Spleen (tissue), 7 donors: ENCODE data around the gene NTRK2.

Source experiments
- CTCF ChIP-seq, 11 experiments: fragments of 200-600 bp in 7 of 11; fragments of 450-650 bp in 4 of 11; sonication (generic) in 4 of 11; IDR thresholded peaks in 8 of 11; conservative IDR thresholded peaks in 3 of 11; 1 replicate in 7 of 11; 2 replicates in 4 of 11; pipeline versions ENCODE4 v1.4.0 to v1.8.0; 2016 to 2021; ENCODE audit warnings: antibody characterized with exemption in 11 of 11, inconsistent platforms in 4 of 11, mild to moderate bottlenecking in 1 of 11
- POLR2A ChIP-seq, 3 donors: fragments of 450-650 bp; IDR thresholded peaks; one replicate each; pipeline ENCODE4 v1.5.1; 2017; ENCODE audit warnings: antibody characterized with exemption in 3 of 3, mild to moderate bottlenecking in 1 of 3
- POLR2AphosphoS5 ChIP-seq, 3 donors: sonication (generic); formaldehyde crosslinking; IDR thresholded peaks; one replicate each; pipeline ENCODE4 v1.5.1; 2017; ENCODE audit warnings: antibody characterized with exemption in 3 of 3
- donor health status: DM: no; HTN: no; CAD: no; lungs with moderate emphysema.
- donor health status: DM: no; HTN: no; CAD: no.
- donor health status: DM: no; HTN: no; CAD: no.

GRCh38 chr9:84793251-84793650 is 123.7 kb downstream of the NTRK2 start:
- no peak for TF ChIP-seq CTCF (IDR thresholded peaks at IDR 0.05 in 8 of 11, conservative IDR thresholded peaks at IDR 0.05 in 3 of 11)
- no peak for TF ChIP-seq POLR2A (IDR thresholded peaks at IDR 0.05)
- no peak for TF ChIP-seq POLR2AphosphoS5 (IDR thresholded peaks at IDR 0.05)
